AG09319 (cell line): ENCODE measurements around the gene HPS1.

Source experiments
- DNase-seq: peaks from one replicate; pipeline ENCODE4 v3.0.0-alpha.2; 2010; ENCODE audit warnings: low read depth; ENCODE audit errors: extremely low read depth
- TF ChIP-seq, protein P1 (sequence below): IDR thresholded peaks from 2 replicates; pipeline ENCODE4 v1.5.1; 2011; ENCODE audit warnings: low read depth, mild to moderate bottlenecking, inconsistent platforms, low read length, moderate library complexity

Gene HPS1

GRCh38 chr10:98456686-98457482, 10.1 kb upstream of the HPS1 start:
- DNase-seq: no peak
- TF ChIP-seq, protein P1, sequence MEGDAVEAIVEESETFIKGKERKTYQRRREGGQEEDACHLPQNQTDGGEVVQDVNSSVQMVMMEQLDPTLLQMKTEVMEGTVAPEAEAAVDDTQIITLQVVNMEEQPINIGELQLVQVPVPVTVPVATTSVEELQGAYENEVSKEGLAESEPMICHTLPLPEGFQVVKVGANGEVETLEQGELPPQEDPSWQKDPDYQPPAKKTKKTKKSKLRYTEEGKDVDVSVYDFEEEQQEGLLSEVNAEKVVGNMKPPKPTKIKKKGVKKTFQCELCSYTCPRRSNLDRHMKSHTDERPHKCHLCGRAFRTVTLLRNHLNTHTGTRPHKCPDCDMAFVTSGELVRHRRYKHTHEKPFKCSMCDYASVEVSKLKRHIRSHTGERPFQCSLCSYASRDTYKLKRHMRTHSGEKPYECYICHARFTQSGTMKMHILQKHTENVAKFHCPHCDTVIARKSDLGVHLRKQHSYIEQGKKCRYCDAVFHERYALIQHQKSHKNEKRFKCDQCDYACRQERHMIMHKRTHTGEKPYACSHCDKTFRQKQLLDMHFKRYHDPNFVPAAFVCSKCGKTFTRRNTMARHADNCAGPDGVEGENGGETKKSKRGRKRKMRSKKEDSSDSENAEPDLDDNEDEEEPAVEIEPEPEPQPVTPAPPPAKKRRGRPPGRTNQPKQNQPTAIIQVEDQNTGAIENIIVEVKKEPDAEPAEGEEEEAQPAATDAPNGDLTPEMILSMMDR: no peak

- no peak for DNase-seq
- TF ChIP-seq, protein P1: no peak
These were observed 9.4 kb upstream of the HPS1 start for GRCh38 chr10:98456043-98456570.

DNA sequence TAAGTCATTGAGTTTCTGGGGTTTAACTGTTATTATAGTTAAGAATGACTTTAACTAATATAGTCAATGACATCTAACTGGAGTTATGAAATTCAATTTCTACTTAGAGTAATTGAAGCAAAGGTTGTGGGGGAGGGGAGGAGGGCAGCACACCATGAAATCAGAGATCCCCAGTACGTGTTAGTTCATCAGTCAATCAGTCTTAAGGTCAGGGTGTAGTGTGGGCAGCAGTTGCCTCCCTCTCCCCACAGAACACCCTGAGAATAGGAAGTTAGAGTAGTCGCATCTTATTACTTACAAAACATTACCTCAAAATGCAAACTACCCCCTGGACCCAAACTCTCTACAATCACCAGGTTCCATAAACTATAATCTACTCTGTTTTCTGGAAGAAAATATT, 7.0 kb upstream of the HPS1 start:
- TF ChIP-seq, protein P1: no peak

GRCh38 chr10:98450618-98451017, 3.9 kb upstream of the HPS1 start:
- DNase-seq: no peak
- TF ChIP-seq, protein P1: no peak

More for the DNA sequence above, 7.0 kb upstream of the HPS1 start:
- DNase-seq: no peak

- no peak for DNase-seq
- TF ChIP-seq, protein P1: no peak
These were observed 2.6 kb upstream of the HPS1 start for GRCh38 chr10:98449287-98449686.

DNA sequence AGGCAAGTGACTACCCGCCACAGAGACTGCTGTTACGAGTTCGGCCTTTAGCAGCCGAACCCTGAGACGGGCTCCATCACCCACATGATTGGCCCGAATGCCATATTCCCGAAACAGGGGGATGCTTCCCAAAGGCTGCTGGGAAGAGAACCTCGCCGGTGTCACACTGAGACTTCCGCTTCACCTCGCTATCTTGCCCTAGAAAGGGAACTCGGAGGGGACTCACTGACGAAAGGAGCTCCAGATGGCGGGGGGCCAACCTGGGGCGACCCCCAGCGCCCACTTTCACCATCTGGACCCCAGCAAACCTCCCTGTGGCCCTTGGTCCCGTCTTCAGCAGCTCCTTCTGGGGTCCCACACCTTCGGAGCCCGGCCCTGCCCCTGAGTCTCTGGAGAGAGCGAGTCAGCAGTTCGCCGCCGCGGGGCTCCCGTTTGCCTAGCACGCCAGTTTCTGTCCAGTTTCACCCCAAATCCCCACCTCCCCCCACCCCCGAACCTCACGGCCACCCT, 529 bp downstream of the HPS1 start:
- DNase-seq: no peak
- TF ChIP-seq, protein P1: no peak

DNA sequence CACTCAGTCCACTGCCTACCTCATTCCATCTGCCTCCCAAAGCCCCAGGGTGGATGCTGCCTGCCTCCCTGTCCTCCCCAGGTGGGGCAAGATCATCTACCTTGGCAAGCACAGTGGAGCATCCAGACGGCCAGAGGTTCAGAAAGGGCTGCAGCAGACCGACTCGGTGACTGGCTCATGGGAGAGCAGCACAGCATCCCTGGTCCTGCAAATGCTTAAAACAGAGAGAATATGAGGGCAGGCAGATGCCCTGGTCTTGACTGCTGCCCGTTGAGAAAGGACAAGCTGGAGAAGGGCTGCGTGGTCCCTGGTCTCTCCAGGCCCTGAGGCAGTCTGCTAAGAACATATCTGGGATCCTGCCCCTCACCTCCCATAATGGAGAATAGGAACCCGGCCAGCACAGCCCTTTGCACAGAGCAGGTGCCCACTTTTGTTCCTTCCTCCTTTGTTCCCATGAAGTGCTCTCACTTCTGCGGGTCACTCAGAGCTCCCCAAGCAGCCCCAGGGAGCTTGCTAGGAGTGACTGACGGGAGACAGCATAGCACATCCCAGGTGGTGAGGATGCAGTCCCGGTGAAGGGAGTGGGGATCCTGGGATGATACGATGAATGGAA, 1.4 kb downstream of the HPS1 start:
- TF ChIP-seq, protein P1: no peak
- DNase-seq: no peak
